ENCODE measurements around the gene GPC1.

GPC1 gene

DNA sequence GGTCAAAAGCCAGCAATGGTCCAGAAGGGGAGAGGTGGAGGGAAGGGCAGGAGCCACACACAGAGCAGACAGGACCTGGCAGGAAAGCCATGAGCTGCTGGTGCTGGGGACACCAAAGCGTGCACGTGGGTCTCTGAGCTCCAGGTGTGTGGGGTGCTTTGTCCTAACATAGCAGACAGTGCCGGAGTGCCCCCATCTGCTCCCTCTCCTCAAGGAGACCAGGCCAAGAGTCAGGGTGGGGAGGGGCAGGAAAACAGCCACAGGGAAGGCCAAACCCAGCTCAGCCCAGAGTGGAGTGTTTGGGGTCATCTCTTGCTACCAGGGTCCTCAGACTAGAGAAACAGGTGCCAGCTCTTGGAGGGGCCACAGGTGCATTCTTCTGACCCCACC, 4.2 kb upstream of the GPC1 start:
- DNase-seq (ENCODE audit: low read depth), result no peak

DNA sequence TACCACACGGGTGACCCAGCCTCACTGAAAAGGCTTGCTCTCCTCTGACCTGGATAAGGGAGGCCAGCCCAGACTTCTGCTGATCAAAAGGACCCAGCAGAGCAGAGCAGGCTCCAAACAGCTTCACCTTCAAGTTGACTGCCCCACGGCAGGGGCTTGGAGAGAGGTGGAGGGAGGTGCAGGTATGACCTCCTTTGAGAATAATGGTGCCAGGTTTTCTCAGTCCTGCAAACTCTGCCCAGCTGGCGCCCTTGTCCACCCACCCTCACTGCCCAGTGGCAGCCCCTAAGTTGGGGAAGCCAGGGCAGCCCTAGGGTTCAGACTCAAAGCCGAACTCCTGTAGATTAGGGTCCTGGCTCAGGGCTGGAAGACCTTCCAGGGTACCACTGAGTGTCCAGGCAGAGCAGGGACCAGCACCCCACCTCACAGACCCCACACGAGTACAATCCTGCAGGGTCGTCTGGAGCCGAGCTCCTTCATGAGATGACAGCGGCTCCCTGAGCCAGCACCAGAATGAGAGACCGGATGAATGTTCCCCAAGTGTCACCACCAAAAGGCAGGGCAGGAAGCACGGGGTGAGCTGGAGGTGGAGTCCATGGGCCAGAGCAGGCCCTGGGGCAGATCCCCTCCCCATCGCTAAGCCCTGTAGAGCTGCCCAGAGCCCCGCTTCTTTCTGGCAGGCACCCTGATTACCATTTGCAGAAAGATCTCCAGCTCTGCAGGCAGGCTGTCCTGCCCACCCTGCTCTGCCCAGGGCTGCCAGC, 3.6 kb upstream of the GPC1 start:
- DNase-seq (ENCODE audit: low read depth), result no peak

DNA sequence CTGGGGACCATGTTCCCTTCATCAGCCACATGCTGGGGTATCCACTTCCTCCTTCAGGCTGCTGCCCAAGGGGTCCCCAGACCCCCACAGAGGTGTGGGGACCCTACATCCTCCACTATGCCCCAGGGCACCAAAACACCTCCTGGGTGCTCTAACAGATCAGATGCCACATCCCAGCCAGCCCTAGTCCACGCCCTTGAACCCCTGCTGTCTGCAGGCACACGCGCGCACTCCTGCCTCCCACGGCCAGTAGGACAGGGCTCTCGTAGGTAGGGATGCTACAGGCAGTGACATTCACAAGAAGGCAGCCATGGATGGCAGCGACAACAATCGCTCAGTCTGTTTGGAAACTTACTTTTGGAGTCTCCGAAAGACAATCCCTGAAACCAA, 3.0 kb upstream of the GPC1 start:
- DNase-seq (ENCODE audit: low read depth), result no peak

DNA sequence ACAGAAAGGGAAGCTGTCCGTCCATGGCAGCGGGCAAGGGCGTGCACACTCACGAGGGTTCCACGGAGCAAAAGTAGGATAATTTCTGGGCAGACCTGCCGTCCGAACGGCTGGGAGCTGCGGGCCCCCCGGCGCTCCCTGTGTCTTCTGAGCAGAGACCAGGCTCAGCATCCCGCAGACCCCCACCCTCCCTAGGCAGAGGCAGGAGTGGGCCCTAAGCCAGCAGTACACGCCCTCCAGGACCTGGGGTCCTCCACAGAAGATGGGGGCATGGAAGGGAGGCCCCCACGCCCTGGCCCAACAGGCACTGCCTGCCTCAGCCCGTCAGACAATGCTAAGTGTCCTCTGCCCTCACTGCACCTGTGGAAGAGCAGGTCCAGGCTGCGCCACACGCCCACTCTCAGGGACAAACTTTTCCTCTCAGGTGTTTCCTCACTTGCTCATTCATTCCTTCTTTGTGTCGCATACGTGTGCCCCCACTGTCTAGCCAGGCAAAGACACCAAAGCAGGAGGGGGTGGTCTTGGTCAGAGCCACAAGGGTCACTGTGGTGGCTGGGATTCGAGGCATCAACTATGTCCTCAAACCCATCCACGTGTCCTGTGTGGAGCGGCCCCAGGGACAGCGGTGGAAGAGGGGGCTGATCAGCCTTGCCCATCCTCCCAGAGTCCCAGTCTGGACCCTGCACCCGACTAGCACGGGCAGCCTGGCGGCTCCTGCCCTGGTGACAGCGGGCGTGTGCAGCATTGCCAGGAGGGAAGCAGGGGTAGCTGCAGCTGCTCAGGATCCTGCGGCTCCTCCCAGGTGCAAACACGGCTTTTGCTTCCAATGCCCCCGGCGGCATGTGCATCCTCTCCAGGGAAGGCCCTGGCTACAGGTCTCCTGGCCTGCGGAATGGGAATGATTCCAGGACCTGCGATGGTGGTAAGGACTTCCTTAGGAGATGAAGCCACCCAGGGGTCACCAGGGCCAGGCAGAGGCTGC, 2.4 kb upstream of the GPC1 start:
- DNase-seq (ENCODE audit: low read depth), result no peak

DNA sequence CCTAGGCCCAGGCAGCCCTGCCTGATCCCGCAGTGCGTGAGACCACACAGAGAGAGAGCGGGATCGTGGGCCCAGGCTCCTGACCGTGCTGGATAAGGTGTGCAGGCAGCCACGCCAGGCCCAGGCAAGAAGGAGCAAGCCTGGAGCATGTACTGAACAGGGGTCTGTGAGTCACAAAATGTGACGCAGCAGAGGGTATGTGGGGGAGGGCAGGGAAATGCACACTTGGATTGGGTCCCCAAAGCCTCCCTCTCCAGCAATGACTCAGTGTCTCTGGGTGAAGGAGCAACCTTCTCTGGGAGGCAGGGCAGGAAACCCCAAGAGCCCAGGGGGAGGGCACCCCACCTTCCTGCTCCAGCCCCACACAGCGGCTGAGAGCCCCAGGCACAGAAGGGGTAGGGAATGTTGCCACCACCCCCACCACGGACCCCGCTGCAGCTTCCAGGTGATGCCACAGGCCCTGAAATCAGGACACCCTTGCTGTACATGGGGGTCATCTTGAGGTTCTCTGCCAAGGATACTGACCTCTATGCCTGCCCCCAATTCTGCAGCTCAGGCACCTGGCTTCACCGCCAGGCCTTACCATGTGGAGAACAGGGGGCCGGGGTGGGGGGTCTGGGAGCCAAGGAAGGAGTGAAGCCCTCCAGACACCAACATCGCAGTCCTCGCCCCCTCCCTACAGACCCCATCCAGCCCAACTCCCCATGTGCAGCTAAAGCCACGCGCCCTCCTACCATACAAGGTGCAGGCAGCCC, 1.3 kb upstream of the GPC1 start:
- DNase-seq (ENCODE audit: low read depth), result no peak

DNA sequence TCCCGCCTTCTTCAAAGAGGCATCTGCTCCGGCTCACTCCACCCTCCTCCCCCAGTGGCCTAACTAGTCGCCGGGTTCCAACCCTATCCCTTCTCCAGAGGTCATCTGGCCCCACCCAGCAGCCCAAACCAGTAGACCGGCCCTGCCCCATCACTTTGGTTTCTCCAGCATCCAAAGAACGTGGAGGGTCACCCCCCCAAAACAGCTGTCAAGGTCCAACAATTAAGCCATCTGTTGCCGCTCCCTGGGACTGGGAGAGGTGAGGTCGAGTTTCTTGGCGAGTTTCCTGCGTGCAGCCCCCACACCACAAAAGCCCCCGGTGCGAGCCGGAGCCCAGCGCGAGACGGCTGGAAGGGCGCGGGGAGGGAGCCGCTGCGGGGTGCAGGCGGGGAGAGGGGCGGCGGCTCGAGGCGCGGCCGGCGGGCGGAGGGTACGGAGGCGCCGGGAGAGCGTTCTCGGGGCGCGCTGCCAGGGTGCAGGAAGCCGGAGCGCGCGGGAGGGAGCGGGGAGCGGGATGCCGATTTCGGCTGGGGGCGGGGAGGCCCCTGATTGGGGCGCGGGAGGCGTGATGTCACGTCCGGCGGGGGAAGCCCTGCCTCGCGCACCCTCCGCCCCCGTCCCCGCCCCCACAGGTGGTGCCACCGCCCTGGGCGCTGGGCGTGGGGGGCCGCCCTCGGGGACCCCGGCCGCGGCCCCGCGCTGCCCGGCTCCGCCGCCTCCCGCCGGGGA, 571 bp upstream of the GPC1 start:
- peak; percentile 83 for DNase-seq (ENCODE audit: low read depth)

DNA sequence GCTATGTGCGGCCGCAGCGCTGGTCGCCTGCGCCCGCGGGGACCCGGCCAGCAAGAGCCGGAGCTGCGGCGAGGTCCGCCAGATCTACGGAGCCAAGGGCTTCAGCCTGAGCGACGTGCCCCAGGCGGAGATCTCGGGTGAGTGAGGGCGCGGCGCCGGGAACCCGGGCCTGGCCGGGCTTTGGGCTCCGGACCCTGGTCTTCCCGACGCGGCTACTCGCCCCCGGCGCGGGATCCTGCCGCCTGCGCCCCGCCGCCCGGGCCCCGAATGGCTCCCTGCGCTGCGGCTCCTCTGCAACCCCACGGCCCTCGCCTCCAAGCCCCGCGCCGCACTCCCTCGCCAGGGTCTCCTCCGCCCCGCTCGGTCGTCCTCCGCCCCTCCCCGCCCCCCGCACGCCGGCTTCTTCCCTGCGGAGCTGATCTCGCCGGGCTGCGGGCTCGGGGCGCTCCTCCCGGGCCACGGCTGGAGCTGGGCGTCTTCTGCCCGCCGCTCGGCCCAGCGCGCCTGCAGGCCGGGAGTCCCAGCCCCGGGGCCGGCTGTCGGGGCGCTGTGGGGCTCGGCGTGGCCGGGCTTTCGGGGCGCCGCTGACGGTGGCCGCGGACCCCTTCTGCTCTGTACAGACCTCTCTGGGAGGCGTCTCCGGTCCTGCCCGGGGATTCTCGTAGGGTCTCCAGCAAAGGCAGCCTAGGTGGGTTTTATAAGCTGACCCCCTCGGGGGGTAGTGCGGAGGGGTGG, 652 bp downstream of the GPC1 start:
- DNase-seq (ENCODE audit: low read depth), result no peak

DNA sequence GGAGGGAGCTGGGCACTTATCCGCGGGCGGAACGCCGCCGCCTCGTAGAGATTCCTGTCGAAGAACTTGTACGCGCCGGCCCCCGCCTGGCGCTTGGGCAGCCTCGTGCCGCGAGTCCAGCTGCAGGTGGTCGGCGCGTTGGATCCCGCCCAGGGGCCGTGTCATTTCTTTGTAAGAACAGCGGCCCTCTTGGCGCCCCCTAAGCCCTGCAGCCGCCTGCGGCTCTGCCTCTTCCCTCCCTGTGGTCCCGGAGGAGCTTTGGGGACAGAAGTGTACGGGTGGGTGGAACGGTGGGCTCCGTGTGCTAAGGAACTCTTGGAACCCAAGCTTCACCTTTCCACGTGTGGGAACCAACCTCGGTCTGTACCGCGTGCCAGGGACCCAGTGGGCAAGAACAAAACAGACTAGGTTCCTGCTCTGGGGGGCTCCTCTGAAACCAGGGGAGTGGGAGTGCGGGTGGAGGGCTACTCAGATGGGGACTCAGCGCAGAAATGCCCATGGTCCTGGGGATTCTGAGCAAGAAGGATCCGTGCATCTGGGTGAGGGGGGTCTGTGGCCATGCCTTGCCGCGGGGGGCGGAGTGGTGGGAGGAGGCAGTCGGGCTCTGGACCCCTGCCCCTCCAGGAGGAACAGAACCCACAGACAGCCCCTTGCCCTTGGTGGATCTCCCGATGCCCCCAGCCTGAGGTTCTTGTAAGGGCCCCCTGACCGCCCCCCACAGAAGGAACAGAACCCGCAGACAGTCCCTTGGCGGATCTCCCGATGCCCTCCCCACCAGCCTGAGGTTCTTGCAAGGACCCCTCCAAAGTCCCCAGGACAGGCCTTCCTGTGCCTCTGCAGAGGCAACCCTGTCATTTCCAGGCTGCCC, 1.5 kb downstream of the GPC1 start:
- no peak for DNase-seq (ENCODE audit: low read depth)

DNA sequence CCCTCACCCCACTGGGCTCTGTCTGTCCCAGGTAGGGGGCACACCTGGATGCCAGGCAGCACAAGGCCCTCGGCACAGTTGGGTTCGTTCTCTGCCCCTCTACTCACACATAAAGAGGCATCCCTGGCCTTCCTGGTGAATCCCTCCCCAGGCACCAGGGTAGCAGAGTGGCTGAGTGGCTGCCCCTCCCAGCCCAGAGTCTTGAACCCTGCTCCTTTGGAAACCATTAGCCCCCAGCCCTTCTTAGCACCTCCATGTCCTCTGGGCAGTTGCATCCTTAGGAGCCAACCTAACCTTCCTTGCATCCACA, 2.0 kb downstream of the GPC1 start:
- DNase-seq (ENCODE audit: low read depth), result no peak

DNA sequence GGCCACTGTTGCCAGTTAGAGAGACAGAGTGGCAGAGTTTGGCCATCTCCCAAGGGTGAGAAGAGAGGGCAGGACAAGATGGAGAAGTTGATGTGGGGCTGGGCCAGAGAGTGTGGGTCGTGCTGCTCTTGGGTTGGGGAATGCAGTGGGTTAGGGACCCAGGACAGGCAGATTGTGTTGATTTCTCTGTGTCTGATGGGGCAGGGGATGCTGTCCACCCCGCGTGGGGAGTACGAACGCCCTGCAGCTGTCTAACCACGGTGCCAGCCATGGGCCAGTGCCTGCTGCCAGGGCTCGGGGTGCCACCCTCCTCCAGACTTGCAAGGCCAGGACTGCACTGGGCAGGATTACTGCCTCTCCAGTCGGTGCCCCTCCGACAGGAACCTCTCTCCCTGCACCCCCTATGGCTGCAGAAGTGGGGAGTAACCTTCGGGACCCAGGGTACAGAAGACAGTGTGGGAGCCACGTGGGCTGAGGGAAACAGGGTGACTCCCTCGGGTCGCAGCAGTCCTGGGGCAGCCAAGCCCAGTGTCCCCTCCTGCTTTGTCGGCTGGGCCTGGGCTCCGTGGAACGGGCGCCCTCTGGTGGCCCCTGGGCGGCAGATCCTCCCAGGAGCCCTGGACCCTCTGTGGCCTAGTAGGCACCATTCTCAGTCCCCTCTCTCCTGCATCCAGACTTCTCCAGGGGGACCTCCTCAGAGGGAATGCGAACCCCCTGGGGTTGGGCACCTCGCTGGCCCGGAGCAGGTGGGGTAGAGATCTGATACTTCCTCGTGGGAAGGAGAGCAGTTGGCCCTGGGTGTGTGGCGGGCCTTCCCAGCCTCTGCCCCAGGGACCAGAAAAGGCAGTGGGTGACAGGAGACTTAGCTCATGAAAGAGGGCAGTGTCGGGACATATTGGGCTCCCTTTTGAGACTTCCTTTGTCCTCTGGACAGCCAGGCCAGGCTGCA, 2.7 kb downstream of the GPC1 start:
- DNase-seq (ENCODE audit: low read depth), result peak; percentile 52

DNA sequence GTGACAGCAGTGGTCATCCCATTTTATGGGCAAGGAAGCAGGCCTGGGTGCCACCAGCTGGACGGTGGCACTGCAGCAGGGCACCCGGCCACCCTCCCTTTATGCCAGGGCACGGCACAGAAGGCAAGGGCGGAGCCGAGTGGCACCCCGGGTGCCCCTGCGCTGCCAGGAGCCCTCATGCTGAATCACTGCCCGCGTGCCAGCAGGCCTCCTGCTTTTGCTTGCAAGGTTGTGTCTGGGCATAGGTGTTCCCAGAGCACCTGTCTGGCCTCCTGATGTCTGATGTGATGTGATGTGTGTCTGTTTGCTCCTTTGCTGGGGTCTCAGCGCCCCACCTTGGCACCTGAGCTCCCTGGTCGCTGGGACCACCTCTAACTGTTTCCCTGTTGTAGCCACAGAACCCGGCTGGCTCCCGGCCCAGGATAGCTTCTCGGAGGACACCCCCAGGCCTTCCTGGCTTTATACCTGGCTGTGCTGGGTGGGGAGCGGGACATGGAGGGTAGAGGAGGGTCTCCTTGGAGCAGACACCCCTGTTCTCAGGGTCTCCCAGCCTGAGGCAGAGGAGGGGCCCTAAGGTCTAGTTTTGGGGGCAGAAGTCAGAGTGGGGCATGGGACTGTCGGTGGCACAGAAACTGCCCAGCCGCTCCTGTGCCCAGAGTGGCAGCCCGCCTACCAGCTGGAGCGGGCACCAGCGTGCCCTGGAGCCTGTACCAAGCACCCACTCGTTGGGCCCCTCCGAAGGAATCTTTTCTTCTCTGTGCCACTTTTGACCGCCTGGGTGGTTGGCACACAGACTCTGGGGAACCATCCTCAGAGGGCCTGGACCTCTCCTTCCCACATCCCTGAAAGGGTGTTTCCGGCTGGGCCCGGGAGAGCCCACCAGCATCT, 3.6 kb downstream of the GPC1 start:
- no peak for DNase-seq (ENCODE audit: low read depth)

DNA sequence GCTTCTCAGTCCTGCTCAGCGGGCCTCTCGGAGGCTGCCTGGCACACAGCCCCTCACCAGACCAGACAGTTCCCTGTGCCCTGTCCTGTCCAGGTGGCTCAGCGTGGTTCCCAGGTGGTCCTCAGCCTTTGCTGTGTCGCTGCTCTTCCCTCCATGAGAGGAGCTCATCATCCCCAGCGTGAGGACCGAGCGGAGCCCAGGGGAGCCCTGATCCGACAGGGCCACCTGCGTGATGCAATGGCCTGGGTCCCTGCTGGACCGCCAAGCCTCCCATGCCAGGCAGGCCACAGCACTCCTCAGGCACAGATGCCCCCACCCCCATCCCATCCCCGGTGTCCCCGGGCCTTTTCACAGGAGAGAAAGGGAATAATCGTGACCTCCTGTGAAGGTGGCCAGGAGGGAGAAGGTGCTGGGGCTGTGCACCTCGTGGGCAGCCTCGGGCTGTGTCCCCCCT, 4.3 kb downstream of the GPC1 start:
- no peak for DNase-seq (ENCODE audit: low read depth)

DNA sequence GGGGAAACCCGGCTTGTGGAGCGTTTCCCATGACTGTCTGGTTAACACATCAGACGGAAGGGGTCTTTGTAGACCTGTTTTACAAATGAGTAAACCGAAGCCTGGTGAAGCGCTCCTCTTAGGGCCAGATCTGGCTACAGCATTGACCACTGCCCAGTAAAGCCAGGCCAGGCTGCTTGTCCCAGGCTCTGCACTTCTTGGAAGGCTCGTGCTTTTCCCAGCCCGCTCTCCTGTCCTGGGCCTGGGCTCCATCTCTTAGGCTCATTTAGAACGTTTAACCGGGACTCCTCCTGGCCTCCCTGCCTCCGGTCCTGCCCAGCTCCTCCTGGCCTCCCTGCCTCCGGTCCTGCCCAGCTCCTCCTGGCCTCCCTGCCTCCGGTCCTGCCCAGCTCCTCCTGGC, 4.8 kb downstream of the GPC1 start:
- no peak for DNase-seq (ENCODE audit: low read depth)

DNA sequence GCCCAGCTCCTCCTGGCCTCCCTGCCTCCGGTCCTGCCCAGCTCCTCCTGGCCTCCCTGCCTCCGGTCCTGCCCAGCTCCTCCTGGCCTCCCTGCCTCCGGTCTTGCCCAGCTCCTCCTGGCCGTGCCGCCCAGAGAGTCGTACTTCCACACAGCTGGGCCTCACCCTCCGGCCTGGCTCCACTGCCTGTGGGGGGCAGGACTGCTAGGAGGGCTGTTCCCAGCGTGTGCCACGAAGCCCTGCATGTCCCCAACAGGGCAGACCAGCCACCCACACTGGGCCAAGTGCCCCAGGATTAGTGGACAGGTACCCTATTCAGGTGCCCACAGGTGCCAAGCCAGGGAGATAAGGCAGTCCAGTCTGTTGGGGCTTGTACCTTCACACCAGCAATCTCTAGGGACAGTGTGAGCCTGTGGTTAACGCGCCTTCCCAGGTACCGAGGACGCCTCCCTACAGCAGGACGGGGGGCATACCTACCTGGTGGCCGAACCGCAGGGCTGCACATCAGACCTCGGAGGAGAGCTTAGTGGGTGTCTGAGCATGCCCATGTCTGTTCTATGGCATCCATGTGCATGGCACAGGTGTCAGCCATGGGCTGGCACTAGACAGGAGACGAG, 5.3 kb downstream of the GPC1 start:
- DNase-seq (ENCODE audit: low read depth), result no peak

DNA sequence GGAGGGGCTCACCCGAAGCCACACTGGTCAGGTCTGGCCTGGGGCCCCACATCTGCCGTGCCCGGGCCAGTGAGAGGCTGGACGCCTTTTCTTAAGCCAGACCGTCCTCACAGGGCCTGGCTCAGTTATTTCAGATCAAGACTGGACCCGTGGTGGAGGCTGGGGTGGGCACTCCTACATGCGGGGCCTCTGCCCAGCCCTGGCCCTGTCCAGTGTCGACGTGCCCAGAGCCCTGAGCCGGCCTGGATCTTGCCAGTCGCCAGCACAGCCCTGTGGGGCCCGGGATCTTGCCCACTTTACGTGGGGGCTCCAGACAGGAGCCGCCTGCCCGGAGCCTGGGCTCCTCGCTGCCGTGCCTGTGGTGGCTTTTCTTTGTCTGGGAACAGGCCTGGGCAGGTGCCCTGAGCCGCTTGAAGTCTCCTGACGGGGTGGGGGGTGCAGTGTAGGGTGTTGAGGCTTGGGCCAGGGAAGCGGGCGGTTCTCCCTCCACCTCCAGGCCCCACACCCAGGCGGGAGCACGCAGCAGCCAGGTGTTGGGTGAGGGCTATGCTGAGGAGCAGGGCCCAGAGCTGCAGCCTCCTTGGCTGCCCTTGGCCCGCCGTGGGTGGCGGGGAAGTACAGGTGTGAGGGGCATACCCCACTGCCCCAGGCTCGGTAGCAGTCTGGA, 6.0 kb downstream of the GPC1 start:
- no peak for DNase-seq (ENCODE audit: low read depth)

DNA sequence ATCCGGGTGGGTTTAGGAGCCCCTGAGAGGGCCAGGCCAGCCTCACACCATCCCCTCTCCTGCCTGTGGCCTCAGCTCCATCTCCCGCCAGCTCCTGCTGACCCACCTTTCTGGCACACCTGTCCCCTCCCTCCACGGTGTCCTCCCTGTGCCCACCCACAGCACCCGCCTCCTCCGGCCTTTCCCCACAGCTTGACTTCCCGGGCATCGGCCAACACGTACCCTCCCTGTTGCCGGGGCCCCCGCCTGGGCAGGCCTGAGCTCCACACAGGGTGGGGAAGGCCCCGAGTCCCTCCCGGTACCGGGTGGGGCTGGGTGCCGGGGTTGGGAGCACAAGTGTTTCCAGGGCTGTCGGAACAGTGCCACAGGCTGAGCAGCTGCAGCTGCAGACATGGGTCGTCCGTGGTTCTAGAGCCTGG, 6.5 kb downstream of the GPC1 start:
- DNase-seq (ENCODE audit: low read depth), result no peak

Data from activated T-helper 1 cell treated with Interleukin-2 at 50 U/mL for 16 hours (primary cell).